Epidermal melanocyte (primary cell): Measurements from ENCODE around the gene BCL11A.

Source experiments
- DNase-seq: peaks from one replicate; pipeline ENCODE4 v3.0.0; 2011; ENCODE audit warnings: low spot score; ENCODE audit not compliant: insufficient read length

The BCL11A gene

GRCh38 chr2:60508339-60508917 lies 45.0 kb downstream of the BCL11A start:
- DNase-seq, result no peak

DNA sequence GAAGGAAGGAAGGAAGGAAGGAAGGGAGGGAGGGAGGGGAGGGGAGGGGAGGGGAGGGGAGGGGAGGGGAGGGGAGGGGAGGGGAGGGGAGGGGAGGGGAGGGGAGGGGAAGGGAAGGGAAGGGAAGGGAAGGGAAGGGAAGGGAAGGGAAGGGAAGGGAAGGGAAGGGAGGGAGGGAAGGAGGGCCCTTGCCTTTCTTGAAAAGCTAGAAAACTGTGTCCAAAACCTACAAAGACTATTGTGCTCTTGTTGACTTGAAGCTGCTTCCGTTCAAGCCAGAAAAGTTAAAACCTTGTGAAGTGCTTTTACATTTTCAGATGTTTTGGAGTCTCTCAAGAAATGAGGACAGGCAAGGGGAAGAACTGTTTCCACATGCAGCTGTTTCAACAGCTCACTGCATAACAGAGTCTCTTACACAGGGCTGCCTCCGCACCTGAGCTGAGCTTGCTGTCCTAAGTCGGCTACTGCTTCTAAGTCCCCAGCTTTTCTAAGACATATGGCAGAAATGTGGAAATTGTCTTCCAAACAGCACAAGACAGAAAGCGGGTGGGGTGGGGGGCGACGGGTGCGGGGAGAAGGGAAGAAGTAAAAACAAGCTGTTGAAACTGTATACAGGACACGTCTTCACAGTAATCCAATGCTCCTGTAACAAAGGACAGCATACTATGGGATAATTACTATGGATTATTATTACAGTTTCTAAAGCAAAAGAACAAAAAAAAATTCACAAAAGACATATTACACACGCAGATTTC lies 46.1 kb downstream of the BCL11A start:
- no peak for DNase-seq

GRCh38 chr2:60505880-60506260 lies 47.6 kb downstream of the BCL11A start:
- no peak for DNase-seq

- no peak for DNase-seq
These were observed 48.1 kb downstream of the BCL11A start for GRCh38 chr2:60505240-60505879.

DNA sequence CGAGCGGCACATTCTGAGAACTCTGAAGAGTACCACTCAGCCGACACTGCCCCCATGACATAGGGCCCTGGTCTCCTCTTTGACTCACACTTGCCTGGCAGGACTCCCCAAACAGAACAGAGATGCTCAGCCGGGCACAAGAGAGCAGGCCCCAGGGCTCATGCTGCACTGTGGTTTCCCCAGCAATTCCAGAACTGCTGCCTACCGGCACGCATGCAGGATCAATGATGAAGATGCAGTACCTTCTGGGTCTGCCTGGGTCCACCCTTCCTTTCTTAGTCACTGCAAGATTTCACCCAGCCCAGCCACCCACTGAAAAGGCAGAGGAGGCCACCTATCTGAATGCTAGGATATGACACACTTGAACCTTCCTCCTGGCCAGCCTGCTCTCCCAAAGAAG lies 49.4 kb downstream of the BCL11A start:
- DNase-seq, result no peak

DNA sequence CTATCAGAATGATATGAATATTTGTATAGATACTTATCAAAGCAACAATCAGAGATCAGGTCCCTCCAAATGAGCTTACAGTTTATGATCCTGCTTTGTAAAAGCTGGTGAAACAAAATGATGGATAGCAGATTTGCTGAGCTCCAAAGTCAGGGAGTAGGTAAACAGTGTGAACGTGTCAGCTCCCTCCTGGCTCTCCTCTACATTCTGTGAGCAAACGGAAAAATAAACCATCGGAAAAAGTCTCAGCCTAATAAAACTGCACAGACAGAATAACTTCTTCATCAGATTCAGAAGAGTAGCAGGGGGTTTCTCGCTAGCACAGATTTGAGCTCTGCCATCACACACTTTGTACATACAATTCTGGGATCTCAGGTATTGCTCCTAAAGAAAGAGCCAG lies 51.3 kb downstream of the BCL11A start:
- DNase-seq, result no peak

DNA sequence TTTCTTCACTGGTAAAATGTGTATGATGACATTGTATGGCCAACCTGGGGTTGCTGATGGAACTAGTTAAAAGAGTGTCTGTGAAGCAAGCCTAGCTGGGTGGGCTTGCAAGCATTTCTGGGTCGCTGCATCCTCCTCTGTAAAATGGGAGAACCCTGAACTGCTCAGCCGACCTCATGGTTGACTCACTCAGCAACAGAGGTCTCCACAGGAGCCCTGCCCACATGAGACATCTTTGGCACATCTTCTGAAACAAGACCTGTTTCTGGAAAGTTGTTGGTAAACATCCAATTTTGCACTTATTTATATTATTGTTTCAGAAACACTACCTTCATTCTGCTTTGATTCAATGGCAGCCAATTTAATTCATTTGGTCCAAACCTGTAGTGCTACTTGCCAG lies 52.6 kb downstream of the BCL11A start:
- DNase-seq, result no peak

DNA sequence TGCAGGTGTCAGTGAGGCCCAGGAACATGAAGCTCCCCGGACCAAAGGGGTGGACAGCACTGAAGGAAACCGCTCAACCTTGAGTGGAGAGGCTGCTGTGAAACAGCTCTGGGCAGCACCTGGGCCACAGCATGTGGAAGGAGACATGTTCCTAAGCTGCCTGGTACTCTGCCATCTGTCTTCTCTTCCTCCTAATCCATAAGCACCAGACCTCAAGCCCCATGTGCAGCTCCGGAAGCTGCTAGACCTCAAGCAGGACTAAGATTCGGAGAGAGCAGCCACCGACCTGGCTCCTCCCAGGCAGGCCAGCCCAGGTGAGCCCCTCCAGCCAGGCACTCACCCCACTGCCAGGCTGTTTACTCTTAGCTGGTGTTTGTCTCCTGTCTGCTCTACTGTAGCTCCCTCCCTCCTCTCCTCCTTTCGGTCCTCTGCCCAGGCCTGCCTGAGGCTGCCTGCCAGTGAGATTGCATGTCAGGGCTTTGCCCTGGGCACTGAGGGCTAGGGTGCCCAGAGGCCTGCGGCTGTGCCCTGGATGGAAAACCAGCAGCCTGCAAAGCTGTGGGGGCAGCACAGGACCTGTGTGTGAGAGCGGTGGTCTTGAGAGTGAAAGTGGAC lies 53.7 kb downstream of the BCL11A start:
- DNase-seq, result no peak

- DNase-seq, result no peak
These were observed 54.5 kb downstream of the BCL11A start for GRCh38 chr2:60498816-60499429.

DNA sequence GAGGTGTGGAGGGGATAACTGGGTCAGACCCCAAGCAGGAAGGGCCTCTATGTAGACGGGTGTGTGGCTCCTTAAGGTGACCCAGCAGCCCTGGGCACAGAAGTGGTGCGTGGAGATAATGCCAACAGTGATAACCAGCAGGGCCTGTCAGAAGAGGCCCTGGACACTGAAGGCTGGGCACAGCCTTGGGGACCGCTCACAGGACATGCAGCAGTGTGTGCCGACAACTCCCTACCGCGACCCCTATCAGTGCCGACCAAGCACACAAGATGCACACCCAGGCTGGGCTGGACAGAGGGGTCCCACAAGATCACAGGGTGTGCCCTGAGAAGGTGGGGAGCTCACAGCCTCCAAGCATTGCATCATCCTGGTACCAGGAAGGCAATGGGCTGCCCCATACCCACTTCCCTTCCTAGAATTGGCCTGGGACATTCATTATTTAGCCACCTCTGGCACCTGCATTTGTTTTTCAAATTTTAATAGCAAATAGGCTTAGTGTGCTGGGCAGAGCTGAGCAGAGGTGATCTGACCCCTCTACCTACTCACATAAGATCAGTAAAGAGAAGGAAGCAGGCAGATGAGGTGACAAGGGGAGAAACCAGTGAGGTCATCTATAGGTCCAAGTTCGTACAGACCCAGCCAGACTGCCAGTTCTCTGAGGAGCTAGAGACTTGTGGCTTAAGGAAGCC lies 55.2 kb downstream of the BCL11A start:
- no peak for DNase-seq

- DNase-seq, result no peak
These were observed 56.0 kb downstream of the BCL11A start for GRCh38 chr2:60497500-60497899.

DNA sequence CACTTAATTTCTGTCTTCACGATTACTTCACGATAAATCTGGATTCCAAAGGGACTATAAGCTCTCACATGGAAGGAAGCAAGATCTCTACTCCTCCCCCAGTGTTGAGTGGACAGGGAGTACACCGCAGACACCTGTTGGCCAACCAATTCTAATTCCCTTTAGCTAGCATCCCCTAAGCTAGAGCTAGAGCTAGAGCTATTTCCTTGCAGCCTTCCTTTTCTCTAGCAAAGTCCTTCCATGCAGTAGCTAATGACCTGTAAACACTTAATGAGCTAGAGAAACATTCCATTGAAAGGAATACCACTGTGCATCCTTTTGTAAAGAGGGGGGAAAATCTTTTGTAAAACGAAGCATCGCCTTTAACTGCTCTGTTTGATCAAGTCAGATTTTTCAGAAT lies 56.5 kb downstream of the BCL11A start:
- DNase-seq, result no peak

- DNase-seq, result no peak
These were observed 57.0 kb downstream of the BCL11A start for GRCh38 chr2:60496475-60496874.

GRCh38 chr2:60495041-60495625 lies 58.3 kb downstream of the BCL11A start:
- DNase-seq, result no peak

DNA sequence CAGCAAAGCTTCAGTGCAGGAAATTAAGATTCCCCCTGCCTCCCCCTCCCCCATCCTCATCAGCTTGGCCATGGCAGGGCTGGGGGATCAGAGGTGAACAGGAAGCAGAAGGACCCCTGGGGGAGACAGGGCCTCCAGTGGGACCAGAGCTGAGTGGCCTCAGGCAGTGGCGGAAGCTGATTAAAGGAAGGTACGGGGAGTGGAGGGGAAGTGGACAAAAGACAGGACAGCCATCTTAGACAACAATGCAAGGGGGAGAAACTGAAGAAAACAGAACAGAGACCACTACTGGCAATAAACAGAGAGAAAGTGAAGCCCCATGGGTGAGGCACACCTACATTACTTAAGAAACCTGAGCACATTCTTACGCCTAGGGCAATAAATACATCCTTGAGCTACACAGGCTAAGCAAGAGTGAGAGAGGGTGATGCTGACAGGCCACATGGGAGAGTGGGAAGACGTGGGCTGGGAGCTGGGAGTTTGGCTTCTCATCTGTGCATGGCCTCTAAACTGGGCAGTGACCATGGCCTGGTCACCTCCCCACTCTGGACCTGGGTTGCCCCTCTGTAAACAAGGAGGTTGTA lies 59.6 kb downstream of the BCL11A start:
- no peak for DNase-seq

DNA sequence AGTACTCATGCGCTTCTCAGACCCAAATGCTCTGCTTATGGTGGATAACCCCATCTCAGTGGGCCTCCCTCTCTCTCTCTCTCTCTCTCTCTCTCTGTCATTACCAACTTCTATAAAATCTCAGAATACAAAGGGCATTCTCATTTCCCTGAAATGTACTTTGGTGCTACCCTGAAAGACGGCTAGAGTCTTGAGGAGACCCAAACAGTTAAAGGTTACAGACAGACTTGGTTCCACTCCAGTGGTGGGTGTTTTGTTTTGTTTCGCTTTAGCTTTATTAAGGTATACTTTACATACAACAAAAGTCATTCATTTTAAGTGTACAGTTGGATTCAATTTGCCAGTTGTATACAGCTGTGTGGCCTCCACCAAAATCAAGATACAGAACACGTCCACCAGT lies 60.9 kb downstream of the BCL11A start:
- no peak for DNase-seq

- DNase-seq, result no peak
These were observed 62.6 kb downstream of the BCL11A start for GRCh38 chr2:60490848-60491247.

DNA sequence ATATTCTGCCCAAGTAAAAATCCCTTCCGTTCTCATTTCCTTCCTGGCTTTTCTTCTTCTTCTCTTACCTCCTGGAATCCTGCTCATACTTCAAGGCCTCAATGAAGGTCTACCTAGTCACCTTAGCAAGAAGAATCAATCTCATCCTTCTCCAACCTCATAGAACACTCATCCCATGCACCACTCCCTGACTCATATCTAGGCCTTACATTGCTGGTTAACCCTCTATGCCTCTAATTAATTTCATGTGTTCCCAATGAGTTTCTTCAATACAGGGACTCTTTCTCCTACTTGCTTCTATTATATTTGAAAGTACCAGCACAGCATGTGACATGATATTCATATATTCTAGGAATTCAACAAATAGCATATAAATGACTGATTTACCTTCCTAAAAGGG lies 63.0 kb downstream of the BCL11A start:
- DNase-seq, result no peak

DNA sequence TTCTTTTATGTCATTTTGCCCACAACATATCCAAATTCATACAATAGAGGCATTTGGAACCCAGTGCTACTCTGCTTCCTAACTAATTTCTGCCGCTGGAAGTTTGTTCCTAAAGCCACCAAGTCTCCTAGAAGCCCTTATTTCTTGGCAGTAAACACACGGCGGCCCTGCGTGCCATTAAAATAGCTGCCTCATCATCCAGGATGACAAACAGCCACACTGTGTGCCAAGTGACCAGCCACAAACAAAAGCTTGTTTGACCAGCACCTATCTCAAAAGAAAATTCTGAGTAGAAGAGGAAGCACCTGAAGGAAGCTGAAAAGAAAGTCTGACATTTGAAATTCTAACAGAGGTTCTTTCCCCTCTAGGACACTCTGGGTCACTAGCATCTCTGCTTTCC lies 64.2 kb downstream of the BCL11A start:
- DNase-seq, result no peak

- no peak for DNase-seq
These were observed 65.2 kb downstream of the BCL11A start for GRCh38 chr2:60488291-60488690.

GRCh38 chr2:60487174-60487573 lies 66.3 kb downstream of the BCL11A start:
- DNase-seq, result no peak
